NT2/D1 (cell line): ENCODE data around the gene CCDC68.

ENCODE experiments used
- YY1 ChIP-seq: IDR thresholded peaks from 2 replicates; pipeline ENCODE4 v1.6.1; 2011; ENCODE audit not compliant: insufficient read length, insufficient read depth
- ZNF274 ChIP-seq: IDR thresholded peaks from 2 replicates; pipeline ENCODE4 v1.6.1; 2011; ENCODE audit warnings: mild to moderate bottlenecking, low read depth, low read length

- TF ChIP-seq YY1 (no peak), ZNF274 (no peak)
These were observed 2.8 kb downstream of the CCDC68 start for GRCh38 chr18:54956506-54956905.
